Osteocyte (in vitro differentiated cells): ENCODE results near the gene TTLL10. TPM values are rescaled to one million over a fixed set of nuclear protein-coding genes. Genes with fewer than 3 reads are reported as not detected.
"Not testable (repeated sequence)": the region's sequence is repeated elsewhere in the genome, so short reads cannot be mapped to it uniquely, and the experiment has no call there.

Source experiments
- DNase-seq: peaks from one replicate; pipeline ENCODE4 v3.0.0; 2021; ENCODE audit warnings: mixed read lengths; ENCODE audit not compliant: unreplicated experiment; ENCODE audit errors: extremely low spot score
- H3K27ac Mint-ChIP-seq: one replicate; pipeline ENCODE4 v1.8.0; 2021; ENCODE audit warnings: mild to moderate bottlenecking, mixed read lengths; ENCODE audit not compliant: unreplicated experiment
- H3K27me3 Mint-ChIP-seq: one replicate; pipeline ENCODE4 v1.8.0; 2021; ENCODE audit warnings: mixed read lengths; ENCODE audit not compliant: unreplicated experiment
- H3K36me3 Mint-ChIP-seq: one replicate; pipeline ENCODE4 v1.8.0; 2021; ENCODE audit warnings: mixed read lengths; ENCODE audit not compliant: unreplicated experiment
- H3K4me1 Mint-ChIP-seq: one replicate; pipeline ENCODE4 v1.8.0; 2021; ENCODE audit warnings: mixed read lengths; ENCODE audit not compliant: unreplicated experiment
- H3K4me3 Mint-ChIP-seq: one replicate; pipeline ENCODE4 v1.8.0; 2021; ENCODE audit warnings: mild to moderate bottlenecking, moderate library complexity, mixed read lengths; ENCODE audit not compliant: unreplicated experiment
- H3K9me3 Mint-ChIP-seq: one replicate; pipeline ENCODE4 v1.8.0; 2021; ENCODE audit warnings: mixed read lengths; ENCODE audit not compliant: unreplicated experiment
- total RNA-seq: library from RNA; stranded (reverse); gene quantifications from 2 replicates; pipeline ENCODE4 v1.2.1, GENCODE V29; 2021
- TF ChIP-seq, protein P1 (sequence below): fragments of 200-600 bp; sonication (generic); IDR thresholded peaks from 2 replicates; pipeline ENCODE4 v1.5.0; 2021; ENCODE audit warnings: antibody characterized with exemption, mild to moderate bottlenecking, moderate library complexity

TTLL10 gene
- total RNA-seq, 1 donor from 2014 or later: not detected

DNA sequence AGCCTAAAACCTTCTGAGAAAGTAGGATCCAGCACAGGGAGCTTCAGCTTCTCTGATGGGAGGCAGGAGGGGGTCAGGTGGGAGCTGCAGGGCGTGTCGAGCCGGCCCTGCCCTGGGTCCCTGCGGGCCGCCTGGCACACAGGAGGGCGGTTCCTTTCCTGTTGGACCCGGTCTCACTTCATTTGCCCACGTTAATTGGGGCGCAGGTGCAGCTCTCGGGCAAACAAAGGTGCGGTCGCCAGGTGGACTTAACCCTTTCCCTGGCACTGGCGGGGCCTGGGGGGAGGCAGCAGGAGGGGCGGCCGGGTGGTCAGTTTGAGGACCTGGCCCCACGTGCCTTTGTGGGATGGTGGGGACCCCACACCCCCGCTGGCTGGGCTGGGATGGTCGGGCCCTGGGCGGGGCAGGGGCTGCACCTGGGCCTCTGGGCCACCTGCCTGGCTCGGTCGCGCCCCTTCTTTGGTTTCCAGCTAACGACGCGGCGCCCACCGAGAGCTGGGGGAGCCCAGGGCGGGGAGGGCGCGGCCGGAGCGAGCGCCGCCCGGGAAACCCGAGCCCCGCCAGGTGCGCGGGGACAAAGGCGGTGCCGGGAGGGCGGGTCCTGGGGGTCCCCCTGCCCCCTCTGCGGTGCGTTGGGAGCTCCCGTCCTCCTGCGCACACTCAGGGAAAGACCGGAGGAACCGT is 37.0 kb upstream of the TTLL10 start:
- H3K27ac Mint-ChIP-seq: no peak overlapping the region
- no peak for DNase-seq
- no peaks in the 10 kb centered on the region for H3K4me1 Mint-ChIP-seq
- TF ChIP-seq, protein P1, sequence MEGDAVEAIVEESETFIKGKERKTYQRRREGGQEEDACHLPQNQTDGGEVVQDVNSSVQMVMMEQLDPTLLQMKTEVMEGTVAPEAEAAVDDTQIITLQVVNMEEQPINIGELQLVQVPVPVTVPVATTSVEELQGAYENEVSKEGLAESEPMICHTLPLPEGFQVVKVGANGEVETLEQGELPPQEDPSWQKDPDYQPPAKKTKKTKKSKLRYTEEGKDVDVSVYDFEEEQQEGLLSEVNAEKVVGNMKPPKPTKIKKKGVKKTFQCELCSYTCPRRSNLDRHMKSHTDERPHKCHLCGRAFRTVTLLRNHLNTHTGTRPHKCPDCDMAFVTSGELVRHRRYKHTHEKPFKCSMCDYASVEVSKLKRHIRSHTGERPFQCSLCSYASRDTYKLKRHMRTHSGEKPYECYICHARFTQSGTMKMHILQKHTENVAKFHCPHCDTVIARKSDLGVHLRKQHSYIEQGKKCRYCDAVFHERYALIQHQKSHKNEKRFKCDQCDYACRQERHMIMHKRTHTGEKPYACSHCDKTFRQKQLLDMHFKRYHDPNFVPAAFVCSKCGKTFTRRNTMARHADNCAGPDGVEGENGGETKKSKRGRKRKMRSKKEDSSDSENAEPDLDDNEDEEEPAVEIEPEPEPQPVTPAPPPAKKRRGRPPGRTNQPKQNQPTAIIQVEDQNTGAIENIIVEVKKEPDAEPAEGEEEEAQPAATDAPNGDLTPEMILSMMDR: no peak
- no peaks in the 10 kb centered on the region for H3K36me3 Mint-ChIP-seq
- no peaks in the 10 kb centered on the region for H3K9me3 Mint-ChIP-seq
- H3K27me3 Mint-ChIP-seq: no peaks in the 10 kb centered on the region
- no peak overlapping the region for H3K4me3 Mint-ChIP-seq

DNA sequence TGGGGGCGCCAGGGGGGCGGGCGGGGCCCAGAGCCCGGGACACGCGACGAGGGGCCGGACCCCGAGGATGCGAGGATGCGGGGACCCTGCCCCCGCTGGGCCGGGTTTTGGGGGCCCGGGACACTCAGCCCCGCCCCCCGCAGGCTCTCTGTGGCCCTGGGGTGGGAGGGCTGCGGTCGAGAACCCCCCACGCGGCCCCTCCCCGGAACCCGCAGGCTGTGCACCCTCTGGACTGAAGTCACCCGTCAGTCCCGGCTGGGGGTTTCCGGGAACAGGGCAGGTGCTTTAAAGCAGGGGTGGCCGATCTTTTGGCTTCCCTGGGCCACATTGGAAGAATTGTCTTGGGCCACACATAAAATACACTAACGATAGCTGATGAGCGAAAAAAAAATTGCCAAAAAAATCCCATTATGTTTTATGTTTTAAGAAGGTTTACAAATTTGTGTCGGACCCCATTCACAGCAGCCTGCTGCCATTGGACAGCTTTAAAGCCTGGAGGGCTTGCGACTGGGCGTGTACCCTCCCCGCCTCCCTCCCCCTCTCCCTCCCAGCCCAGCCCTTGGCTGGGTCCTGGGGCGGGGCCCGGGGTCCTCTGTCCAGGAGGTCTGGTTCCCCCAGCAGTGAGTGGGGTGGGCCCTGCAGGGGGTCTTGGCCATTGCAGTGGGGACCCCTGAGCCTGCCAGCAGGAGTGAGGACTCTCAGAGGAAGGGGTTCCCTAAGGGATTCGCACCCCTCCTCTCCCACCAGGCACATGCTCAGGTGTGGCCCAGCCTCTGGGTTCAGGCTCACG is 36.2 kb upstream of the TTLL10 start:
- no peaks in the 10 kb centered on the region for H3K9me3 Mint-ChIP-seq
- no peaks in the 10 kb centered on the region for H3K4me1 Mint-ChIP-seq
- H3K4me3 Mint-ChIP-seq: no peak overlapping the region
- H3K36me3 Mint-ChIP-seq: no peaks in the 10 kb centered on the region
- H3K27me3 Mint-ChIP-seq: no peaks in the 10 kb centered on the region
- H3K27ac Mint-ChIP-seq: no peak overlapping the region
- TF ChIP-seq, protein P1: no peak
- no peak for DNase-seq

DNA sequence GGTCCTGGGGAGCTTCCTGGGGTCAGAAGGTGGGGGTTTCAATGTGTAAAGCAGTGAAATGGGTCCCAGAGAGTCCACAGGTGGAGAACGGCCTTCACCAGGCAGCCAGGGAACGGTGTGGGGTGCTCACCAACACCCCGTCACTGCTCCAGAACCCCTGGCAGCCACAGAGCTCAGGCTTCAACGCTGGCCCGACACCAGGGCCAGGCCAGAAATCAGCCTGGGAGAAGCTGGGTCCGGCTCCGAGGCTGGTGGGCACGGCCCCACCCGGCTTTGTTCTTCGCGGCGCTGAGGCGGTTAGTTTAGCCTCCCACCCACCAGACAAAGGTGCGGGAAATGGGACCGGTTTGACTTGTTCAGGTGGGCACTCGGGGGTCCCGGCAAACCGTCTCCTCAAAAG is 33.0 kb upstream of the TTLL10 start:
- Mint-ChIP-seq H3K27ac (no peak overlapping the region), H3K27me3 (no peaks in the 10 kb centered on the region), H3K36me3 (no peaks in the 10 kb centered on the region), H3K4me1 (no peaks in the 10 kb centered on the region), H3K4me3 (no peak overlapping the region), H3K9me3 (no peaks in the 10 kb centered on the region)
- DNase-seq: no peak
- TF ChIP-seq, protein P1: no peak

DNA sequence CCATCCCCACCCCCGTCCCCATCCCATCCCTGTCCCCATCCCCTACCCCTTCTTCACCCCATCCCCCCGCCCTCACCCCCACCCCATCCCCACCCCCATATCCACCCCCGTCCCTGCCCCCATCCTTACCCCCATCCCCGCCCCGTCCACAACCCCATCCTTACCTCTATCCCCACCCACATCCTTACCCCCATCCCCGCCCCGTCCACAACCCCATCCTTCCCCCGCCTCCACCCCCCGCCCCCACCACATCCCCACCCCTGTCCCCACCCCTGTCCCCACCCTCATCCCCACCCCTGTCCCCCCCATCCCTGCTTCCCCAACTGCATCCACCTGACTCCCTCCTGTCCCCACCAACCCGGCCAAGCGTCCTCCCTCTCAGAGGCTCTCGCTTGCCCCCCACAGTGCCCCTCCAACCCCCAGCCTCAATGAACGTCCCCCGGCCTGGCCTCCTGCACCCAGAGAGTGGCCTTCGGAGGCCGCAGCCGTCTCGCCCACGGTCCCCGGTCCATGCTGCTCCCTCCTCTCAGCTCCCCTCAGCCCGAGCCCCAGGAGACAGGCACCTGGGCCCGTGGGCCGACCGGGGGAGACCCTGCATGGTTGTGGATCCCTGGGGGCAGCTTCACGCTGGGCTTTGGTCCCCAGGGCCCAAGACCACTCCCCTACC is 32.3 kb upstream of the TTLL10 start:
- H3K9me3 Mint-ChIP-seq: no peaks in the 10 kb centered on the region
- TF ChIP-seq, protein P1: no peak
- DNase-seq: no peak

DNA sequence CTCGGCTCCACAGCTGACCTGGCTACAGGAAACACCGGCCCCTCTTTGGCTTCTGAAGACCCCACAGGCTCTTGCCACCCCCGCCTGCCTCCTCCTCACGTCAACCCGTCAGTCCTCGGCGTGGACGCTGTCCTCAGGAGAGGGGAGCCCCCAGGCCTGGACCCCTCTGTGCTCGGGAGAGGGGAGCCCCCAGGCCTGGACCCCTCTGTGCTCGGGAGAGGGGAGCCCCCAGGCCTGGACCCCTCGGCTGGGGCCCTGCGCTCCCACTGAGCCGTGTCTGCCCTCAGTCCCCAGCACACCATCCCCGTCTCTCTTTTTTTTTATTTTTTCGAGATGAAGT is 31.8 kb upstream of the TTLL10 start:
- TF ChIP-seq, protein P1: no peak
- Mint-ChIP-seq H3K27me3 (no peaks in the 10 kb centered on the region), H3K36me3 (no peaks in the 10 kb centered on the region), H3K4me1 (no peaks in the 10 kb centered on the region), H3K4me3 (no peak overlapping the region), H3K9me3 (no peaks in the 10 kb centered on the region), H3K27ac (no peak overlapping the region)
- DNase-seq: no peak

More for the DNA sequence above, 32.3 kb upstream of the TTLL10 start:
- Mint-ChIP-seq H3K36me3 (no peaks in the 10 kb centered on the region), H3K27ac (no peak overlapping the region), H3K4me1 (no peaks in the 10 kb centered on the region), H3K4me3 (no peak overlapping the region), H3K27me3 (no peaks in the 10 kb centered on the region)

DNA sequence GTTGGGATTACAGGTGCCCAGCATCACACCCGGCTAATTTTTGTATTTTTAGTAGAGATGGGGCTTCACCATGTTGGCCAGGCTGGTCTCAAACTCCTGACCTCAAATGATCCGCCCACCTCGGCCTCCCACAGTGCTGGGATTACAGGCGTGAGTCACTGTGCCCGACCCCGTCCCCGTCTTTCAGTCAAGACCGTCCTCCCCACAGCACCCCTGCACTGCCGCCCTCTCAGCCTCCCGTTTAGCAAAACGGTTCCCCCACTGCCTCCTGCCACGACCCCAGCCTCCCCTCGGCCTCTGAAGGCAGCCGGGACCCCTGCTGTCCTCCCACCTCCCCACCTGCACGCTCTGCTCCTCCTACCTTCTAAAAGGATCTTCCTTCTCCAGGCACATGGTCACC is 31.3 kb upstream of the TTLL10 start:
- H3K4me3 Mint-ChIP-seq, H3K36me3 Mint-ChIP-seq, DNase-seq, H3K27ac Mint-ChIP-seq, H3K9me3 Mint-ChIP-seq, H3K27me3 Mint-ChIP-seq, H3K4me1 Mint-ChIP-seq: not testable (repeated sequence)
